Hepatocyte (in vitro differentiated cells): ENCODE data around the gene TMEM176B. TPM values are rescaled to one million over a fixed set of nuclear protein-coding genes. Genes with fewer than 3 reads are reported as not detected.

Experiments
- DNase-seq: peaks from one replicate; pipeline ENCODE4 v3.0.0-alpha.2; 2016; ENCODE audit warnings: low spot score
- H2AFZ ChIP-seq: fragments of 200-600 bp; sonication (generic); 2 replicates; pipeline ENCODE4 v1.6.0; 2016; ENCODE audit warnings: antibody characterized with exemption, mild to moderate bottlenecking
- H3K27ac ChIP-seq: fragments of 200-600 bp; sonication (generic); 2 replicates; pipeline ENCODE4 v1.5.1; 2016; ENCODE audit warnings: mild to moderate bottlenecking
- H3K27me3 ChIP-seq: fragments of 200-600 bp; sonication (generic); 2 replicates; pipeline ENCODE4 v1.6.1; 2016
- H3K36me3 ChIP-seq: fragments of 200-600 bp; sonication (generic); replicated peaks from 2 replicates; pipeline ENCODE4 v1.5.1; 2016; ENCODE audit warnings: low read depth; ENCODE audit not compliant: insufficient read depth
- H3K4me1 ChIP-seq: fragments of 200-600 bp; sonication (generic); 2 replicates; pipeline ENCODE4 v1.5.1; 2016; ENCODE audit warnings: mild to moderate bottlenecking, moderate library complexity; ENCODE audit not compliant: insufficient read depth
- H3K4me2 ChIP-seq: fragments of 200-600 bp; sonication (generic); 2 replicates; pipeline ENCODE4 v1.6.0; 2016
- H3K4me3 ChIP-seq: fragments of 200-600 bp; sonication (generic); 2 replicates; pipeline ENCODE4 v1.5.1; 2016; ENCODE audit warnings: mild to moderate bottlenecking
- H3K79me2 ChIP-seq: fragments of 200-600 bp; sonication (generic); 2 replicates; pipeline ENCODE4 v1.6.0; 2017; ENCODE audit warnings: mild to moderate bottlenecking
- H3K9me2 ChIP-seq: fragments of 200-600 bp; sonication (generic); replicated peaks from 2 replicates; pipeline ENCODE4 v1.6.0; 2017; ENCODE audit warnings: mild to moderate bottlenecking; ENCODE audit not compliant: insufficient read depth
- H3K9me3 ChIP-seq: fragments of 200-600 bp; sonication (generic); 2 replicates; pipeline ENCODE4 v1.5.1; 2016; ENCODE audit warnings: low read depth, mild to moderate bottlenecking
- H4K20me1 ChIP-seq: fragments of 200-600 bp; sonication (generic); 2 replicates; pipeline ENCODE4 v1.6.0; 2016; ENCODE audit warnings: mild to moderate bottlenecking; ENCODE audit not compliant: insufficient read depth, poor library complexity, severe bottlenecking
- CTCF ChIP-seq: fragments of 200-600 bp; sonication (generic); IDR thresholded peaks from 2 replicates; pipeline ENCODE4 v1.5.1; 2016; ENCODE audit warnings: antibody characterized with exemption, mild to moderate bottlenecking; ENCODE audit not compliant: poor library complexity
- EZH2 ChIP-seq: fragments of 200-600 bp; sonication (generic); IDR thresholded peaks from 2 replicates; pipeline ENCODE4 v1.6.1; 2016; ENCODE audit warnings: antibody characterized with exemption, mild to moderate bottlenecking, borderline replicate concordance
- EZH2phosphoT487 ChIP-seq: fragments of 200-600 bp; sonication (generic); IDR thresholded peaks from one replicate; pipeline ENCODE4 v1.6.1; 2018; ENCODE audit warnings: antibody characterized with exemption, mild to moderate bottlenecking, low read depth, moderate library complexity; ENCODE audit not compliant: unreplicated experiment, severe bottlenecking
- WGBS: methylation state at CpG from one replicate; pipeline ENCODE4 v1.1.6; 2016; ENCODE audit warnings: low lambda C conversion rate; ENCODE audit errors: missing lambda C conversion rate; 5-methylcytosine and 5-hydroxymethylcytosine counted together
- polyA plus RNA-seq: library from polyadenylated mRNA; unstranded; fragments of >200 nt; fragmentation: Nextera tagmentation; extraction: Ambion mirVana; gene quantifications from 2 replicates; pipeline ENCODE4 v1.2.1, GENCODE V29; 2016
- total RNA-seq: library from RNA; depleted of rRNA; stranded (reverse); fragments of >200 nt; gene quantifications from 2 replicates; pipeline ENCODE4 v1.2.3, GENCODE V29; 2014

The TMEM176B gene
- total RNA-seq, result 200 and 263 TPM in 2 replicates
- polyA plus RNA-seq, result 175 and 204 TPM in 2 replicates

GRCh38 chr7:150799741-150800580 lies at the start of gene TMEM176B:
Gene TMEM176B, minus strand, starts transcription at chr7:150800364. Its CDS starts 3,795 bp downstream, at chr7:150796569.
- Histone ChIP-seq H3K9me3 (no peaks in the 10 kb centered on the region), H3K4me2 (peak within 1 kb of the TSS; percentile 94), H3K4me3 (peak within 1 kb of the TSS; percentile 84), H3K27ac (peak within 1 kb of the TSS; percentile 93), H3K4me1 (no peaks in the 10 kb centered on the region), H3K36me3 (no peaks in the 10 kb centered on the region), H3K79me2 (peaks cover 11% of the 10 kb centered on the region), H2AFZ (peak within 1 kb of the TSS; percentile 73), H3K9me2 (no peaks in the 10 kb centered on the region), H4K20me1 (no peaks in the 10 kb centered on the region), H3K27me3 (peaks cover 32% of the 10 kb centered on the region)
- 22% methylated on average over 37 of the region's 75 CpGs for WGBS
- TF ChIP-seq EZH2phosphoT487 (peak; percentile 35), EZH2 (peak; percentile 45), CTCF (no peak)
- DNase-seq, result peak; percentile 86

DNA sequence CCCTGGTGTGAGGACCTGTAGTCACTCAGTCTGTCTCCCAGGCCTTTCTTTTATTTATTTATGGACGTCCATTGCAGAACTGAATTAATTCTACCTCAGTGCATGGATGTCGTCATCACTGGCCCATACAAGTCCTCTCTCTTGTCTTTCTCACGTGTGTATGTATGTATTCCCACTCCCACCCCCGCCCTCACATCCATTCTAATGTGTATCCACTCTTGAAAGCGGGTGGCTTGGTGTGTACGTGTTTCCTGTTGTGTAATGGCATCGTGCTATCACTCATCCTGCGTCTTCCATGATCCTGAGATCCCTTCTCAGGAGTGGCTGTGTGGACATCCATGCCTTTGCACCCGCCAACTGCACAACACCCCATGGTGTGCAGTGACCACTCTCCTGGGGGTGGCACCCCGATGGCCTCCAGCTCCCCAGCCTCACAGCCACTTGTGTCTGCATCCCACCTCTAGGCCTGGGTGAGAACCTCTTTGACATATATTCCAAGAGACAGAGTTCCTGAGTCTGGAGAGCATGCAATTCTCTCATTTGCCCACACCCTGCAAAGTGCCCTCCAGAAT lies 49.1 kb upstream of the TMEM176B start:
- Histone ChIP-seq H3K4me1 (no peaks in the 10 kb centered on the region), H3K4me3 (no peak overlapping the region), H3K9me3 (no peaks in the 10 kb centered on the region), H2AFZ (no peak overlapping the region), H3K27ac (no peak overlapping the region), H3K79me2 (no peaks in the 10 kb centered on the region), H3K4me2 (no peak overlapping the region), H3K9me2 (no peaks in the 10 kb centered on the region), H4K20me1 (no peaks in the 10 kb centered on the region), H3K27me3 (no peaks in the 10 kb centered on the region), H3K36me3 (no peaks in the 10 kb centered on the region)
- TF ChIP-seq CTCF, result no peak
- TF ChIP-seq EZH2phosphoT487, result no peak
- no peak for TF ChIP-seq EZH2
- 88% methylated on average over 10 of the region's 10 CpGs for WGBS
- no peak for DNase-seq

GRCh38 chr7:150848561-150849115 lies 48.5 kb upstream of the TMEM176B start:
- 94% methylated on average over 3 of the region's 3 CpGs for WGBS
- Histone ChIP-seq H3K79me2 (no peaks in the 10 kb centered on the region), H3K27ac (no peak overlapping the region), H3K4me2 (no peak overlapping the region), H3K4me3 (no peak overlapping the region), H2AFZ (no peak overlapping the region), H3K36me3 (no peaks in the 10 kb centered on the region), H3K27me3 (no peaks in the 10 kb centered on the region), H3K4me1 (no peaks in the 10 kb centered on the region), H3K9me2 (no peaks in the 10 kb centered on the region), H3K9me3 (no peaks in the 10 kb centered on the region), H4K20me1 (no peaks in the 10 kb centered on the region)
- TF ChIP-seq EZH2phosphoT487, result no peak
- no peak for TF ChIP-seq CTCF
- TF ChIP-seq EZH2, result no peak
- no peak for DNase-seq
